ENCODE data around the gene MAZ.
"Not testable (repeated sequence)": the region's sequence is repeated elsewhere in the genome, so short reads cannot be mapped to it uniquely, and the experiment has no call there.

MAZ gene

GRCh38 chr16:29806099-29806579, at the start of gene MAZ:
TSS of gene MAZ (plus strand) at chr16:29806529. CDS start at chr16:29806702, 173 bp downstream.
- peak within 1 kb of the TSS; percentile 98 for H3K4me3 Mint-ChIP-seq
- H3K9me3 Mint-ChIP-seq: no peaks in the 10 kb centered on the region
- H3K27me3 Mint-ChIP-seq: no peaks in the 10 kb centered on the region
- peaks cover 76% of the 10 kb centered on the region for H3K36me3 Mint-ChIP-seq (ENCODE audit: low read depth)
- DNase-seq: no peak
- peak within 1 kb of the TSS; percentile 99 for H3K27ac Mint-ChIP-seq
- H3K4me1 Mint-ChIP-seq (ENCODE audit: low read depth): peaks cover 46% of the 10 kb centered on the region

GRCh38 chr16:29756654-29757053, 49.7 kb upstream of the MAZ start:
- no peaks in the 10 kb centered on the region for H3K27me3 Mint-ChIP-seq
- DNase-seq: no peak
- H3K4me1 Mint-ChIP-seq (ENCODE audit: low read depth): peaks cover 27% of the 10 kb centered on the region
- no peaks in the 10 kb centered on the region for H3K9me3 Mint-ChIP-seq
- no peak overlapping the region for H3K4me3 Mint-ChIP-seq
- H3K27ac Mint-ChIP-seq: peak overlapping the region; percentile 7
- H3K36me3 Mint-ChIP-seq (ENCODE audit: low read depth): no peaks in the 10 kb centered on the region

GRCh38 chr16:29757086-29757485, 49.2 kb upstream of the MAZ start:
- DNase-seq; H3K36me3 Mint-ChIP-seq (ENCODE audit: low read depth); H3K9me3 Mint-ChIP-seq; H3K27ac Mint-ChIP-seq; H3K27me3 Mint-ChIP-seq; H3K4me3 Mint-ChIP-seq: not testable (repeated sequence)
- H3K4me1 Mint-ChIP-seq (ENCODE audit: low read depth): peaks cover 26% of the 10 kb centered on the region

GRCh38 chr16:29757950-29758466, 48.3 kb upstream of the MAZ start:
- DNase-seq: no peak
- no peak overlapping the region for H3K4me3 Mint-ChIP-seq
- no peak overlapping the region for H3K27ac Mint-ChIP-seq
- H3K9me3 Mint-ChIP-seq: no peaks in the 10 kb centered on the region
- H3K4me1 Mint-ChIP-seq (ENCODE audit: low read depth): peaks cover 27% of the 10 kb centered on the region
- H3K27me3 Mint-ChIP-seq: no peaks in the 10 kb centered on the region
- no peaks in the 10 kb centered on the region for H3K36me3 Mint-ChIP-seq (ENCODE audit: low read depth)

- DNase-seq: no peak
- Mint-ChIP-seq H3K27ac (no peak overlapping the region), H3K27me3 (no peaks in the 10 kb centered on the region), H3K36me3 (ENCODE audit: low read depth) (no peaks in the 10 kb centered on the region), H3K4me3 (no peak overlapping the region), H3K4me1 (ENCODE audit: low read depth) (peaks cover 15% of the 10 kb centered on the region), H3K9me3 (no peaks in the 10 kb centered on the region)
These were observed 45.6 kb upstream of the MAZ start for GRCh38 chr16:29760567-29761279.

- H3K4me1 Mint-ChIP-seq (ENCODE audit: low read depth): peaks cover 15% of the 10 kb centered on the region
- not testable (repeated sequence) for H3K36me3 Mint-ChIP-seq (ENCODE audit: low read depth); H3K27me3 Mint-ChIP-seq; H3K4me3 Mint-ChIP-seq; H3K27ac Mint-ChIP-seq; DNase-seq; H3K9me3 Mint-ChIP-seq
These were observed 45.1 kb upstream of the MAZ start for GRCh38 chr16:29761280-29761651.

GRCh38 chr16:29761882-29762281, 44.4 kb upstream of the MAZ start:
- Mint-ChIP-seq H3K36me3 (ENCODE audit: low read depth) (no peaks in the 10 kb centered on the region), H3K4me1 (ENCODE audit: low read depth) (peaks cover 9% of the 10 kb centered on the region), H3K4me3 (no peak overlapping the region), H3K9me3 (no peaks in the 10 kb centered on the region), H3K27ac (no peak overlapping the region), H3K27me3 (no peaks in the 10 kb centered on the region)
- no peak for DNase-seq

- Mint-ChIP-seq H3K27me3 (no peaks in the 10 kb centered on the region), H3K36me3 (ENCODE audit: low read depth) (no peaks in the 10 kb centered on the region), H3K4me1 (ENCODE audit: low read depth) (peaks cover 2% of the 10 kb centered on the region), H3K27ac (no peak overlapping the region), H3K9me3 (no peaks in the 10 kb centered on the region), H3K4me3 (no peak overlapping the region)
- DNase-seq: no peak
These were observed 43.0 kb upstream of the MAZ start for GRCh38 chr16:29763326-29763725.

GRCh38 chr16:29765167-29766032, 40.9 kb upstream of the MAZ start:
- H3K27ac Mint-ChIP-seq: no peak overlapping the region
- no peaks in the 10 kb centered on the region for H3K9me3 Mint-ChIP-seq

GRCh38 chr16:29766571-29766970, 39.8 kb upstream of the MAZ start:
- H3K27me3 Mint-ChIP-seq: no peaks in the 10 kb centered on the region
- no peaks in the 10 kb centered on the region for H3K9me3 Mint-ChIP-seq
- H3K4me3 Mint-ChIP-seq: no peak overlapping the region
- H3K4me1 Mint-ChIP-seq (ENCODE audit: low read depth): peaks cover 7% of the 10 kb centered on the region
- no peak overlapping the region for H3K27ac Mint-ChIP-seq
- no peak for DNase-seq
- H3K36me3 Mint-ChIP-seq (ENCODE audit: low read depth): no peaks in the 10 kb centered on the region

More at GRCh38 chr16:29765167-29766032, 40.9 kb upstream of the MAZ start:
- Mint-ChIP-seq H3K4me1 (ENCODE audit: low read depth) (peaks cover 4% of the 10 kb centered on the region), H3K4me3 (no peak overlapping the region), H3K36me3 (ENCODE audit: low read depth) (no peaks in the 10 kb centered on the region), H3K27me3 (no peaks in the 10 kb centered on the region)
- DNase-seq: no peak

GRCh38 chr16:29767062-29767461, 39.3 kb upstream of the MAZ start:
- Mint-ChIP-seq H3K9me3 (no peaks in the 10 kb centered on the region), H3K4me1 (ENCODE audit: low read depth) (peaks cover 7% of the 10 kb centered on the region), H3K4me3 (no peak overlapping the region), H3K36me3 (ENCODE audit: low read depth) (no peaks in the 10 kb centered on the region), H3K27ac (no peak overlapping the region), H3K27me3 (no peaks in the 10 kb centered on the region)
- no peak for DNase-seq

- Mint-ChIP-seq H3K9me3 (no peaks in the 10 kb centered on the region), H3K4me1 (ENCODE audit: low read depth) (peaks cover 7% of the 10 kb centered on the region), H3K36me3 (ENCODE audit: low read depth) (no peaks in the 10 kb centered on the region), H3K4me3 (no peak overlapping the region), H3K27me3 (no peaks in the 10 kb centered on the region), H3K27ac (no peak overlapping the region)
- DNase-seq: no peak
These were observed 36.8 kb upstream of the MAZ start for GRCh38 chr16:29769507-29769906.

- H3K27me3 Mint-ChIP-seq: no peaks in the 10 kb centered on the region
- peaks cover 7% of the 10 kb centered on the region for H3K4me1 Mint-ChIP-seq (ENCODE audit: low read depth)
- no peak overlapping the region for H3K27ac Mint-ChIP-seq
- no peak for DNase-seq
- H3K9me3 Mint-ChIP-seq: no peaks in the 10 kb centered on the region
- no peak overlapping the region for H3K4me3 Mint-ChIP-seq
- no peaks in the 10 kb centered on the region for H3K36me3 Mint-ChIP-seq (ENCODE audit: low read depth)
These were observed 35.9 kb upstream of the MAZ start for GRCh38 chr16:29770250-29770929.

- H3K36me3 Mint-ChIP-seq (ENCODE audit: low read depth); DNase-seq; H3K4me3 Mint-ChIP-seq; H3K27ac Mint-ChIP-seq; H3K27me3 Mint-ChIP-seq; H3K9me3 Mint-ChIP-seq: not testable (repeated sequence)
- peaks cover 10% of the 10 kb centered on the region for H3K4me1 Mint-ChIP-seq (ENCODE audit: low read depth)
These were observed 34.0 kb upstream of the MAZ start for GRCh38 chr16:29772330-29772729.

Measured in activated T-cell treated with anti-CD3 and anti-CD28 coated beads, Interleukin-2, amount 50 U/mL, for 24 hours (primary cell).